ENCODE results near the gene HOPX. TPM values are rescaled to one million over a fixed set of nuclear protein-coding genes. Genes with fewer than 3 reads are reported as not detected.

The HOPX gene
- total and polyA plus RNA-seq, 2 of the 8 experiments (the other 6 are each of a cell fraction or from before 2014, with no cell fraction given), result not detected

GRCh38 chr4:56659946-56660345 lies 21.1 kb downstream of the HOPX start:
- FAIRE-seq, result no peak

More at GRCh38 chr4:56659946-56660345, 21.1 kb downstream of the HOPX start:
- Histone ChIP-seq H4K20me1 (replicated peaks in 1 of 2; ENCODE audit: control insufficient read depth in 1 of 2, insufficient read depth in 2 of 2, low read length in 2 of 2) (peaks cover 0 to 3% of the 10 kb centered on the region in 2 experiments), H3K18ac (ENCODE audit: extremely low read depth, low read length) (no peak overlapping the region), H2BK20ac (ENCODE audit: low read length) (no peak overlapping the region), H3K23me2 (ENCODE audit: low read depth, low read length) (peaks cover 7% of the 10 kb centered on the region; the same call in 1 of the 2 replicates), H2AK5ac (ENCODE audit: low read depth, low read length) (no peak overlapping the region), H2BK120ac (replicated peaks; ENCODE audit: low read depth, low read length) (no peak overlapping the region), H3K4me1 (replicated peaks in 1 of 4; ENCODE audit: control insufficient read depth in 3 of 4, insufficient read depth in 4 of 4, low read length in 3 of 4) (peaks cover 0 to 18% (median 7%) of the 10 kb centered on the region in 4 experiments; a peak in 6 of 7 replicates), H2AFZ (ENCODE audit: low read length) (no peak overlapping the region), H3K27me3 (replicated peaks in 1 of 4; ENCODE audit: control insufficient read depth in 3 of 4, extremely low read depth in 1 of 4, insufficient read depth in 3 of 4, low read length in 3 of 4) (peaks cover 27 to 45% (median 40%) of the 10 kb centered on the region in 4 experiments), H3K9me3 (ENCODE audit: insufficient read depth in 2 of 2, low read depth in 1 of 2, low read length in 1 of 2) (no peaks in the 10 kb centered on the region), H3K4me2 (ENCODE audit: insufficient read depth in 1 of 2, low read depth in 2 of 2, low read length in 2 of 2) (no peak overlapping the region), H3K4ac (replicated peaks; ENCODE audit: insufficient read length, low read depth, low read length) (no peak overlapping the region), H3K4me3 (ENCODE audit: extremely low read depth in 1 of 4, insufficient read depth in 2 of 4, low read depth in 3 of 4, low read length in 4 of 4) (no peak overlapping the region), H3K79me1 (ENCODE audit: low read depth, low read length) (no peaks in the 10 kb centered on the region), H2BK15ac (ENCODE audit: low read length) (no peak overlapping the region), H3K27ac (ENCODE audit: low read depth, low read length) (no peak overlapping the region), H3K36me3 (ENCODE audit: control insufficient read depth in 2 of 4, insufficient read depth in 4 of 4, low read length in 3 of 4) (peaks cover 0 to 5% (median 0%) of the 10 kb centered on the region in 4 experiments; a peak in 1 of 8 replicates), H4K91ac (replicated peaks; ENCODE audit: insufficient read length, low read length) (no peak overlapping the region), H3K56ac (replicated peaks; ENCODE audit: insufficient read length, low read depth, low read length) (no peak overlapping the region), H3K79me2 (ENCODE audit: control insufficient read depth in 1 of 2, insufficient read depth in 2 of 2, low read length in 2 of 2) (no peaks in the 10 kb centered on the region), H3K14ac (ENCODE audit: insufficient read length) (no peak overlapping the region), H4K8ac (ENCODE audit: extremely low read depth, insufficient read depth, low read length) (no peak overlapping the region), H2BK5ac (ENCODE audit: low read depth, low read length) (no peak overlapping the region), H2BK12ac (ENCODE audit: low read depth, low read length) (no peak overlapping the region), H3K23ac (ENCODE audit: insufficient read length) (no peak overlapping the region), H3K9ac (replicated peaks in 1 of 4; ENCODE audit: extremely low read depth in 1 of 4, low read depth in 3 of 4, low read length in 3 of 4) (no peak overlapping the region), H4K5ac (ENCODE audit: insufficient read length, low read depth, low read length) (no peak overlapping the region)
- ChIA-PET POLR2A (ENCODE audit: partially characterized antibody) (no interaction called here), CTCF (ENCODE audit: partially characterized antibody) (interaction anchor here (1.2 to 1.8 kb wide), 3 partner anchors 11 to 177 kb away, joined by 3 to 8 read pairs (median 4); no protein-coding TSS in a partner anchor)
- 90% methylated on average over 1 of the region's 1 CpG; no CpG with 5 or more reads in 1 of the 2 experiments for WGBS, 2 experiments (ENCODE audit: extremely low coverage in 1 of 2, insufficient coverage in 1 of 2, insufficient read length in 1 of 2, insufficient replicate concordance in 2 of 2, low coverage in 1 of 2, low lambda C conversion rate in 2 of 2, missing lambda C conversion rate in 1 of 2)
- DNase-seq (ENCODE audit: low read depth in 1 of 2, low spot score in 2 of 2), result no peak
- TF ChIP-seq POLR2AphosphoS5 (IDR thresholded peaks at IDR 0.05; ENCODE audit: low read depth, low read length), result no peak

Measured in H1 (cell line).